ENCODE results near the gene SMG5.
A peak's percentile ranks its signal among the peaks of the same experiment; 100 is the strongest.
"Not testable (repeated sequence)": the region's sequence is repeated elsewhere in the genome, so short reads cannot be mapped to it uniquely, and the experiment has no call there.

Gene SMG5

DNA sequence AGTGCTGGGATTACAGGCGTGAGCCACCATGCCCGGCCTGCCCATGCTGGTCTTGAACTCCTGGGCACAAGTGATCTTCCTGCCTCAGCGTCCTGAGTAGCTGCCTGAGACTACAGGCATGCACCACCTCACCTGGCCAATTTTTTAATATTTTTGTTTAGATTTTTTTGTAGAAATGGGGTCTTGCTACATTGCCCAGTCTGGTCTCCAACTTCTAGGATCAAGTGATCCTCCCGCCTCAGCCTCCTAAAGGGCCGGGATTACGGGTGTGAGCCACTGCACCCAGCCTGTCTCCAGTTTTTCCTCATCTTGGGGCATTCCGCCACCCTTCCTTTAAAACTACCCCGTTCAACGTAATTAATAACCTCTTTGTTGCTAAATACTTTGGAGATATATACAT is 62.4 kb downstream of the SMG5 start:
- no peak overlapping the region for H3K27ac ChIP-seq
- no peak for DNase-seq (ENCODE audit: low read depth, low spot score)

DNA sequence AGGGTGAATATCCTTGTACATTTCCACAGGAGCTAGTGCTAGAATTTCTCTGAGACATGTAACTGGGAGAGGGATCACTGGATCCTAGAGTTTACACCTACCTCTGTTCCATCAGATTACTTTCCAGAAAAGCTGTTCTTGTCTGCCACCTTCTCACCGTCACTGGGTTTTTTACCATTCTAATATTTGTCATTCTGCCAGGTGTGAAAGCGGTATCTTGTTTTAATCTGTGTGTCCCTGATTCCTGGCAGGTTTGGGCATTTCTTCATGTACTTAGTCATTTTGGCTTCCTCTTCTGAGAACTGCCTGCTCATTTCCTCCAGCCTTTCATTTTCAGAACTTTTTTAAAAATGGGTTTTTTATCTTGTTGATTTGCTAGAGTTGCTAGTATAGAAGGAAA is 64.8 kb downstream of the SMG5 start:
- peak overlapping the region; percentile 52 for H3K27ac ChIP-seq
- peak; percentile 14 for DNase-seq (ENCODE audit: low read depth, low spot score)

DNA sequence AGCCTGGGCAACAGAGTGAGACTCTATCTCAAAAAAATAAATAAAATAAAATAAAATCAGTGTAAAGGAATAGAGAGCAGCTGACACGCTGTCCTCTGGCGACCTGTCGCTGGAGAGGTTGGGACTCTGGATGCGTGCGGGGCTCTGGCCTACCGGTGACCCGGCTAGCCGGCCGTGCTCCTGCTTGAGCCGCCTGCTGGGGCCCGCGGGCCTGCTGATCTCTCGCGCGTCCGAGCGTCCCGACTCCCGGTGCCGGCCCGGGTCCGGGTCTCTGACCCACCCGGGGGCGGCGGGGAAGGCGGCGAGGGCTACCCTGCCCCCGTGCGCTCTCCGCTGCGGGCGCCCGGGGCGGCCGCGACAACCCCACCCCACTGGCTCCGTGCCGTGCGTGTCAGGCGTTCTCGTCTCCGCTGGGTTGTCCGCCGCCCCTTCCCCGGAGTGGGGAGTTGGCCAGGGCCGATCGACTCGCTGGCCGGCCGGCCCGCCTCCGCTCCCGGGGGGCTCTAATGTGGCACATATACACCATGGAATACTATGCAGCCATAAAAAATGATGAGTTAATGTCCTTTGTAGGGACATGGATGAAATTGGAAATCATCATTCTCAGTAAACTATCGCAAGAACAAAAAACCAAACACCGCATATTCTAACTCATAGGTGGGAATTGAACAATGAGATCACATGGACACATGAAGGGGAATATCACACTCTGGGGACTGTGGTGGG is 66.1 kb downstream of the SMG5 start:
- not testable (repeated sequence) for DNase-seq (ENCODE audit: low read depth, low spot score); H3K27ac ChIP-seq

DNA sequence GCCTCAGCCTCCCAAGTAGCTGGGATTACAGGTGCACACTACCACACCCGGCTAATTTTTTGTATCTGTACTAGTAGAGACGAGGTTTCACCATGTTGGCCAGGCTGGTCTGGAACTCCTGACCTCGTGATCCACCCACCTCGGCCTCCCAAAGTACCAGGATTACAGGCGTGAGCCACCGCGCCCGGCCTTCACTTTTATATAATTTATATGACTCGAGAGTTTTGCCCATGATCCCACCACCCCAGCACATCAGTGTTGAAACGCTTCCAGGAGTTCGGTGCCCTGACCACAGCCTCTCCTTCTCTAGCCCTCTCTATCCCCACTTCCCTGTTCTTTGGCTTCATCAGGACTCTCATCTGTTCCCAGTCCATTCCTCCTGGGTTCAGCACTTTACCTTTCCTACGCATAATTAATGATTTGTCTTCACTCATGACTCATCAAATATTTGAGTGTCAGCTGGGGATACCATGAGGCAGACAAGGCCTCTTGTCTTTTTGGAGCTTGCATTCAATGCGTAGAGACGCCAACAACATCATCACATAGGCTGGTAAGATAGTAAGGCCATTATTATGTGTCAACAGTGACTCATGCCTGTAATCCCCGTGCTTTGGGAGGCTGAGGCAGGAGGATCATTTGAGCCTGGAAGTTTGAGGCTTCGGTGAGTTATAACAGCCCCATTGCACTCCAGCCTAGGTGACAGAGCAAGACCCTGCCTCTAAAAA is 68.4 kb downstream of the SMG5 start:
- peak overlapping the region; percentile 89 for H3K27ac ChIP-seq
- DNase-seq (ENCODE audit: low read depth, low spot score) = peak; percentile 86

DNA sequence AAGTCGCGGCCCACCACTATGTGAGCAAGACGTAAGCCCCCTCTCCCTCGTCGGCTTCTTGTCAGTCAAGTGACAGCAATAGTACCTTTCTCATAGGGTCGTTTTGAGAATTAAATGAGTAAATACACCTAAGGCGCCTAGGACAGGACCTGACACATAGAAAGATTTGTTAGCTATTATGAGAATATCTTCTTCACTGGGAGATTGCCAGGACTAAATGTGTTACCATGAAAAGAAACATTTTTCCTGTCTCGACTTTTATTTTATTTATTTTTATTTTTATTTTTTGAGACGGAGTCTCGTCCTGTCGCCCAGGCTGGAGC is 69.0 kb downstream of the SMG5 start:
- DNase-seq (ENCODE audit: low read depth, low spot score) = no peak
- peak overlapping the region; percentile 89 for H3K27ac ChIP-seq

DNA sequence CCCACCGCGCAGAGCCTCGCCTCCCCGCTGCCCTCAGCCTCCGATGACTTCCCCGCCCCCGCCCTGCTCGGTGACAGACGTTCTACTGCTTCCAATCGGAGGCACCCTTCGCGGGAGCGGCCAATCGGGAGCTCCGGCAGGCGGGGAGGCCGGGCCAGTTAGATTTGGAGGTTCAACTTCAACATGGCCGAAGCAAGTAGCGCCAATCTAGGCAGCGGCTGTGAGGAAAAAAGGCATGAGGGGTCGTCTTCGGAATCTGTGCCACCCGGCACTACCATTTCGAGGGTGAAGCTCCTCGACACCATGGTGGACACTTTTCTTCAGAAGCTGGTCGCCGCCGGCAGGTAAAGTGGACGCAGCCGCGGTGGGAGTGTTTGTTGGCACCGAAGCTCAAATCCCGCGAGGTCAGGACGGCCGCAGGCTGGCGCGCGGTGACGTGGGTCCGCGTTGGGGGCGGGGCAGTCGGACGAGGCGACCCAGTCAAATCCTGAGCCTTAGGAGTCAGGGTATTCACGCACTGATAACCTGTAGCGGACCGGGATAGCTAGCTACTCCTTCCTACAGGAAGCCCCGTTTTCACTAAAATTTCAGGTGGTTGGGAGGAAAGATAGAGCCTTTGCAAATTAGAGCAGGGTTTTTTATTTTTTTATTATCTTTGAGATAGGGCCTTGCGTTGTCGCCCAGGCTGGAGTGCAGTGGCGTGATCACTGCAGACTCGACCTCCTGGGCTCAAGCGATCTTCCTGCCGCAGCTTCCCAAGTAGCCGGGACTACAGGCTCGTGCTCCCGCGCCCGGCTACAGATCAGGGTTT is 69.6 kb downstream of the SMG5 start, which contains the start of gene PMF1:
PMF1 (plus strand) TSS at position 175 of the 811 bp plus-strand sequence; CDS start at position 184, 9 bp downstream.
- H3K27ac ChIP-seq = peak within 1 kb of the TSS; percentile 89
- peak; percentile 69 for DNase-seq (ENCODE audit: low read depth, low spot score)

DNA sequence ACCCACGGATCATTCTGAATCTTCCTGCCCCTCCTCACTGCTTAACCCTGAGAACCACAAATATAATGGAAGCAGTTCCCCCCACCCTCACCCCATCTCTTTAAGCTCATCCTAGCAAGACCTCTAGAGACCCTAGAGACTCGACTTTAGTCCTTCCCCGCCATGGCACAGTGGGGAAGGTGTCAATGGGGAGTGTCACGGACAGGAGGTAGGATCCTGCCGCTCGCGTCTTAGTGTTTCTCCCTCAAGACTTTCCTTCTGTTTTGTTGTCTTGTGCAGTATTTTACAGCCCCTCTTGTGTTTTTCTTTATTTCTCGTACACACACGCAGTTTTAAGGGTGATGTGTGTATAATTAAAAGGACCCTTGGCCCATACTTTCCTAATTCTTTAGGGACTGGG is 70.5 kb downstream of the SMG5 start:
- H3K27ac ChIP-seq = peak overlapping the region; percentile 89
- no peak for DNase-seq (ENCODE audit: low read depth, low spot score)

DNA sequence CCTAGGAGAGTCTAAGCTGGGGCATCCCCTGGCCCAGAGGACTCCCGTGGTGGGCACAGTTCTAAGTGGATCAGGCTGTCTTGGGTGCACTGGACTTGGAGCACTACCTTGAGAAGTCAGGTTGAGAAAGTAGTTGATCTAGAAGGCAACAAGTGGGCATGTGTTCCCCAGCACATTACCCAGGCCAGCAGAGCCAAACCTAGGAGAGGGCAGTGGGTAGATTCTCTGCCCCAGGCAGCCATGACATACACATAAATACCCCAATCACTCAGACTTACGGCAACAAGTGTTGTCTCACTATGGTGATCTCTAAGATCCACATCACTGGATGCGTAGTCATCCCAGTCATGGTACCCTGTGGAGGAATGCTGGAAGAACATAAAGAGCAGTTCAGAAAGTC is 71.4 kb downstream of the SMG5 start:
- H3K27ac ChIP-seq = no peak overlapping the region
- DNase-seq (ENCODE audit: low read depth, low spot score) = no peak

DNA sequence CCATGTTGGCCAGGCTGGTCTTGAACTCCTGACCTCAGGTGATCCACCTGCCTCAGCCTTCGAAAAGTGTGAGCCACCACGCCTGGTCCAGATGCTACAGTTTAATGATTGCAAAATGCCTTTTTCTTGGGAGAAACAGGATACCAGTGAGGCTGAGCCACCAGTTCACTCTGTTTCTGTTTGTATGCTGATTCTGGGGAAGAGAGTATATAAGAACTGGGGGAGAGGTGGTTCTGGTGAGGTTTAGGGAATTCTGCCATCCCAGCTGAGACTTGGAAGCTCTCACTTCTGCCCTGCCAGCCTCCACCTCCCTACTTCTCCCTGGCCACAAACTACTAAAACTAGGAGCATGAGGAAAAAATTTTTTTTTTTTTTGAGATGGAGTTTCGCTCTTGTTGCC is 77.9 kb downstream of the SMG5 start:
- no peak for DNase-seq (ENCODE audit: low read depth, low spot score)
- no peak overlapping the region for H3K27ac ChIP-seq

DNA sequence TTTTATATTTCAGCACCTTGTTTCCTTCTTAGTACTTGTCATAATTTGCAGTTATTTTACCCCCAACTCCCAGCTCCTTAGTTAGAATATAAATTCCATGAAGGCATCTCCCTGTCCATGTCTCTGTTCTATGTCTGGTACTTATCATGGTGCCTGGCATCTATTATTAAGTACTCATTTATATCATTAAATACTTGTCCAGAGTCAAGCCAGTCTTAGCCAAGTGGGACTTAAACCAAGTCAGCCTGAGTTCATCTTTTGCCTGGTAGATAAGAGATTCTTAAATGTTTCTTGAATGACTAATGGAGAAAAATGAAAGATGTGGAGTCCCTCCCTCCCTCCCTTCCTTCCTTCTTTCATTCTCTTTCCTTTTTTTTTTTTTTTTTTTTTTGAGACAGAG is 79.3 kb downstream of the SMG5 start:
- H3K27ac ChIP-seq = no peak overlapping the region

DNA sequence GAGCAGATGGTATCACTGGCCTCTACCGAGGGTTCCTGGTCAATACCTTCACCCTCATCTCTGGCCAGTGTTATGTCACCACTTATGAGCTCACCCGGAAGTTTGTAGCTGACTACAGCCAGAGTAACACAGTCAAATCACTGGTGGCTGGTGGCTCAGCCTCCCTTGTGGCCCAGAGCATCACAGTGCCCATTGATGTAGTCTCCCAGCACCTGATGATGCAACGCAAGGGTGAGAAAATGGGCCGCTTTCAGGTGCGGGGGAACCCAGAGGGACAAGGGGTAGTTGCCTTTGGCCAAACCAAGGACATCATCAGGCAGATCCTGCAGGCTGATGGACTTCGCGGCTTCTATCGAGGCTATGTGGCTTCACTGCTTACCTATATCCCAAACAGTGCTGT is 82.6 kb downstream of the SMG5 start:
- no peak for DNase-seq (ENCODE audit: low read depth, low spot score)
- no peak overlapping the region for H3K27ac ChIP-seq

More for the DNA sequence above, 79.3 kb downstream of the SMG5 start:
- DNase-seq (ENCODE audit: low read depth, low spot score) = no peak
